ENCODE measurements around the gene NFE2L2. TPM values are rescaled to one million over a fixed set of nuclear protein-coding genes. Genes with fewer than 3 reads are reported as not detected.

Gene NFE2L2
- total and polyA plus RNA-seq, 9 of the 15 experiments (the other 6 are each of a cell fraction or from before 2014, with no cell fraction given) = 29.3 to 120 (median 59.3) TPM

GRCh38 chr2:177212891-177213856, 51.4 kb downstream of the NFE2L2 start (continued):
- peak; percentile 75 for TF ChIP-seq PKNOX1 (IDR thresholded peaks at IDR 0.05)
- TF ChIP-seq RHOXF2B (CRISPR knock-in tag; conservative IDR thresholded peaks at IDR 0.05) = no peak
- TF ChIP-seq SP1 (CRISPR knock-in tag; IDR thresholded peaks at IDR 0.05) = no peak
- TF ChIP-seq RBM17 (IDR thresholded peaks at IDR 0.05; ENCODE audit: borderline replicate concordance, low read depth, low read length) = no peak
- no peak for TF ChIP-seq TCFL5 (CRISPR knock-in tag; conservative IDR thresholded peaks at IDR 0.05)
- TF ChIP-seq ETV6 (IDR thresholded peaks at IDR 0.05; ENCODE audit: borderline replicate concordance in 1 of 2, low read depth in 2 of 2, low read length in 1 of 2) = no peak
- peak; percentile 43; the same call in 1 of the 2 replicates for TF ChIP-seq ETV6 (CRISPR knock-in tag; IDR thresholded peaks at IDR 0.05; ENCODE audit: borderline replicate concordance)
- TF ChIP-seq FUS (optimal IDR thresholded peaks at IDR 0.05; ENCODE audit: low read depth, low read length) = no peak
- 0 out of 2 replicates have a peak, but pooled peaks have one; percentile 31 for TF ChIP-seq NR2C1 (IDR thresholded peaks at IDR 0.05)
- 0 out of 2 replicates have a peak, but pooled peaks have one; percentile 23 for TF ChIP-seq NR2C1 (tag; IDR thresholded peaks at IDR 0.05)
- TF ChIP-seq MTA3 (IDR thresholded peaks at IDR 0.05; ENCODE audit: borderline replicate concordance) = no peak
- TF ChIP-seq ARHGAP35 (IDR thresholded peaks at IDR 0.05; ENCODE audit: partially characterized antibody) = no peak
- TF ChIP-seq GTF2B (IDR thresholded peaks at IDR 0.05; ENCODE audit: extremely low read depth, insufficient read length) = no peak
- TF ChIP-seq CBX1 (IDR thresholded peaks at IDR 0.05; ENCODE audit: low read depth) = peak; percentile 46; the same call in 1 of the 2 replicates
- no peak for TF ChIP-seq NCOA1 (IDR thresholded peaks at IDR 0.05; ENCODE audit: low read depth)
- no peak for TF ChIP-seq SIX5 (IDR thresholded peaks at IDR 0.05; ENCODE audit: borderline replicate concordance in 1 of 2, insufficient read depth in 1 of 2, low read depth in 1 of 2, low read length in 2 of 2)
- TF ChIP-seq NCOA2 (IDR thresholded peaks at IDR 0.05; ENCODE audit: partially characterized antibody in 2 of 2) = no peak
- TF ChIP-seq ZNF212 (CRISPR knock-in tag; IDR thresholded peaks at IDR 0.05) = no peak
- TF ChIP-seq ZFP30 (CRISPR knock-in tag; IDR thresholded peaks at IDR 0.05; ENCODE audit: borderline replicate concordance) = no peak

Measured in K562 (cell line).